ENCODE results near the gene CNTN5. TPM values are rescaled to one million over a fixed set of nuclear protein-coding genes. Genes with fewer than 3 reads are reported as not detected.
"Not testable (repeated sequence)": the region's sequence is repeated elsewhere in the genome, so short reads cannot be mapped to it uniquely, and the experiment has no call there.

CNTN5 gene
- total and polyA plus RNA-seq, 2 donors (not counting 1 experiment from before 2014, with no cell fraction given), result not detected

GRCh38 chr11:100247704-100248103, 1227.0 kb downstream of the CNTN5 start:
- Histone ChIP-seq H4K20me1 (ENCODE audit: control insufficient read depth, insufficient read depth, low read length, poor library complexity, severe bottlenecking) (no peaks in the 10 kb centered on the region), H3K27me3 (replicated peaks in 1 of 4; ENCODE audit: control extremely low read depth in 1 of 4, control insufficient read depth in 3 of 4, insufficient read depth in 4 of 4, low read length in 3 of 4) (no peaks in the 10 kb centered on the region), H3K9ac (ENCODE audit: low read length) (no peak overlapping the region), H3K79me2 (ENCODE audit: control insufficient read depth, insufficient read depth, low read length) (no peaks in the 10 kb centered on the region), H2AFZ (ENCODE audit: insufficient read depth, low read depth, low read length, poor library complexity, severe bottlenecking) (no peak overlapping the region), H3K4me3 (ENCODE audit: control extremely low read depth in 1 of 5, extremely low read depth in 1 of 5, insufficient read depth in 1 of 5, low read depth in 2 of 5, low read length in 4 of 5) (no peak overlapping the region), H3K9me3 (ENCODE audit: control extremely low read depth in 1 of 3, control insufficient read depth in 2 of 3, insufficient read depth in 1 of 3, low read length in 2 of 3) (no peaks in the 10 kb centered on the region), H3K4me1 (ENCODE audit: control insufficient read depth in 2 of 2, insufficient read depth in 2 of 2, low read length in 2 of 2) (no peaks in the 10 kb centered on the region), H3K27ac (ENCODE audit: low read length in 2 of 2) (no peak overlapping the region), H3K4me2 (replicated peaks; ENCODE audit: low read depth, low read length, poor library complexity, severe bottlenecking) (no peak overlapping the region), H3K36me3 (replicated peaks in 1 of 2; ENCODE audit: control extremely low read depth in 1 of 2, control insufficient read depth in 1 of 2, extremely low read depth in 1 of 2, insufficient read depth in 2 of 2, low read length in 1 of 2) (no peaks in the 10 kb centered on the region)
- H3K4me3 Mint-ChIP-seq, result no peak overlapping the region
- ATAC-seq (ENCODE audit: low read depth) (no peak), DNase-seq (no peak)
- H3K27ac Mint-ChIP-seq, result no peak overlapping the region
- intact Hi-C loops (cut with micrococcal nuclease), result no loop called here
- ChIA-PET POLR2A (no interaction called here), CTCF (no interaction called here)
- H3K4me1 Mint-ChIP-seq, result no peaks in the 10 kb centered on the region
- H3K27me3 Mint-ChIP-seq, result no peaks in the 10 kb centered on the region
- H3K9me3 Mint-ChIP-seq (ENCODE audit: insufficient read depth), result peaks cover 2% of the 10 kb centered on the region
- no peak for TF ChIP-seq EZH2 (IDR thresholded peaks at IDR 0.05; ENCODE audit: borderline replicate concordance, insufficient read depth, low read depth, low read length, poor library complexity, severe bottlenecking)
- TF ChIP-seq, protein P1, sequence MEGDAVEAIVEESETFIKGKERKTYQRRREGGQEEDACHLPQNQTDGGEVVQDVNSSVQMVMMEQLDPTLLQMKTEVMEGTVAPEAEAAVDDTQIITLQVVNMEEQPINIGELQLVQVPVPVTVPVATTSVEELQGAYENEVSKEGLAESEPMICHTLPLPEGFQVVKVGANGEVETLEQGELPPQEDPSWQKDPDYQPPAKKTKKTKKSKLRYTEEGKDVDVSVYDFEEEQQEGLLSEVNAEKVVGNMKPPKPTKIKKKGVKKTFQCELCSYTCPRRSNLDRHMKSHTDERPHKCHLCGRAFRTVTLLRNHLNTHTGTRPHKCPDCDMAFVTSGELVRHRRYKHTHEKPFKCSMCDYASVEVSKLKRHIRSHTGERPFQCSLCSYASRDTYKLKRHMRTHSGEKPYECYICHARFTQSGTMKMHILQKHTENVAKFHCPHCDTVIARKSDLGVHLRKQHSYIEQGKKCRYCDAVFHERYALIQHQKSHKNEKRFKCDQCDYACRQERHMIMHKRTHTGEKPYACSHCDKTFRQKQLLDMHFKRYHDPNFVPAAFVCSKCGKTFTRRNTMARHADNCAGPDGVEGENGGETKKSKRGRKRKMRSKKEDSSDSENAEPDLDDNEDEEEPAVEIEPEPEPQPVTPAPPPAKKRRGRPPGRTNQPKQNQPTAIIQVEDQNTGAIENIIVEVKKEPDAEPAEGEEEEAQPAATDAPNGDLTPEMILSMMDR (IDR thresholded peaks at IDR 0.05), result no peak
- WGBS (ENCODE audit: insufficient coverage), result no CpG with 5 or more reads among the region's 1 CpG

DNA sequence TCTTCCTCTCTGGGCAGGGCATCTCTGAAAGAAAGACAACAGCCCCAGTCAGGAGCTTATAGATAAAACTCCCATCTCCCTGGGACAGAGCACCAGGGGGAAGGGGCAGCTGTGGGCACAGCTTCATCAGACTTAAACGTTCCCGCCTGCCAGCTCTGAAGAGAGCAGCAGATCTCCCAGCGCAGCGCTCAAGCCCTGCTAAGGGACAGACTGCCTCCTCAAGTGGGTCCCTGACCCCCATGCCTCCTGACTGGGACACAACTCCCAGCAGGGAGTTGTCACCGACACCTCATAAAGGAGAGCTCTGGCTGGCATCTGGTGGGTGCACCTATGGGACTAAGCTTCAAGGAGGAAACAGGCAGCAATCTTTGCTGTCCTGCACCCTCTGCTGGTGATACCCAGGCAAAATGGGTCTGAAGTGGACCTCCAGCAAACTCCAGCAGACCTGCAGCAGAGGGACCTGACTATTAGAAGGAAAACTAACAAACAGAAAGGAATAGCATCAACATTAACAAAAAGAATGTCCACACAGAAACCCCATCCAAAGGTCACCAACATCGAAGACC, 1236.6 kb downstream of the CNTN5 start:
- H3K27ac ChIP-seq (ENCODE audit: low read length in 2 of 2); H3K27me3 ChIP-seq (replicated peaks in 1 of 4; ENCODE audit: control extremely low read depth in 1 of 4, control insufficient read depth in 3 of 4, insufficient read depth in 4 of 4, low read length in 3 of 4); H3K79me2 ChIP-seq (ENCODE audit: control insufficient read depth, insufficient read depth, low read length); H3K27ac Mint-ChIP-seq; H2AFZ ChIP-seq (ENCODE audit: insufficient read depth, low read depth, low read length, poor library complexity, severe bottlenecking); H4K20me1 ChIP-seq (ENCODE audit: control insufficient read depth, insufficient read depth, low read length, poor library complexity, severe bottlenecking); intact Hi-C loops (cut with micrococcal nuclease); H3K4me1 ChIP-seq (ENCODE audit: control insufficient read depth in 2 of 2, insufficient read depth in 2 of 2, low read length in 2 of 2); H3K36me3 ChIP-seq (replicated peaks in 1 of 2; ENCODE audit: control extremely low read depth in 1 of 2, control insufficient read depth in 1 of 2, extremely low read depth in 1 of 2, insufficient read depth in 2 of 2, low read length in 1 of 2); DNase-seq; H3K27me3 Mint-ChIP-seq; ATAC-seq (ENCODE audit: low read depth); POLR2A ChIA-PET; H3K9ac ChIP-seq (ENCODE audit: low read length); H3K9me3 Mint-ChIP-seq (ENCODE audit: insufficient read depth); H3K4me3 ChIP-seq (ENCODE audit: control extremely low read depth in 1 of 5, extremely low read depth in 1 of 5, insufficient read depth in 1 of 5, low read depth in 2 of 5, low read length in 4 of 5); H3K4me3 Mint-ChIP-seq; H3K4me1 Mint-ChIP-seq; CTCF ChIA-PET; H3K9me3 ChIP-seq (ENCODE audit: control extremely low read depth in 1 of 3, control insufficient read depth in 2 of 3, insufficient read depth in 1 of 3, low read length in 2 of 3); H3K4me2 ChIP-seq (replicated peaks; ENCODE audit: low read depth, low read length, poor library complexity, severe bottlenecking): not testable (repeated sequence)
- WGBS (ENCODE audit: insufficient coverage), result 100% methylated on average over 5 of the region's 6 CpGs

Measured in B cell (primary cell).